GM21723 (cell line): ENCODE results near the gene ATP1A2.

Experiments used
- ATAC-seq: cut with Tn5 transposase; IDR thresholded peaks from one replicate; pipeline ENCODE4 v1.9.1; 2021; ENCODE audit warnings: mild to moderate bottlenecking, moderate library complexity; ENCODE audit not compliant: unreplicated experiment

ATP1A2 gene

DNA sequence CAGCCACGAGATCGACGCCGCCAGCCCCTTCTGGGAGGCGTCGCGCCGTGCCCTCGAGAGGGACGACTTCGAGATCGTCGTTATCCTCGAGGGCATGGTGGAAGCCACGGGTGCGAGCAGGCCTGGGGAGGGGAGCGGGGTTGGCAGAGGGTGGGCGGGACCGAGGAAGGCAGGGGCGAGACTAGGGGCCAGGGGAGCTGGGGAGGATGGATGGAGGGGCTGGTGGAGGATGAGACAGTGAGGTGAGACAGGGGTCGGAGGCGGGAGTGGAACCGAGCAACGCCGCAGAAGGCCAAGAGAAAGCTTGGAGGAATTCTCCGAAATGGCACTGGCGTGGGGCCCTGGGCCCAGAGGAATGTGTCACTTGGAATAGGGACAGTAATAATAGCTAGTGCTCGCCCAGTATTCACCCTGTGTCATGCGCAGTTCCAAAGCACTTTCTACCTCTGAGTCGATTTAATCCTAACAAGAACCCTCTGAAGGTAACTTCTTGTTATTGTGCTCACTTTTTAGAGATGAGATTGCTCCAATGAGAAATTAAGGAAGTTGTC, 30.7 kb upstream of the ATP1A2 start:
- ATAC-seq, result no peak

- peak; percentile 54 for ATAC-seq
Measured at GRCh38 chr1:160085686-160086455, 29.7 kb upstream of the ATP1A2 start.

- no peak for ATAC-seq
Measured at GRCh38 chr1:160086456-160086892, 29.1 kb upstream of the ATP1A2 start.

GRCh38 chr1:160087118-160087662, 28.4 kb upstream of the ATP1A2 start:
- ATAC-seq, result no peak

GRCh38 chr1:160089883-160090282, 25.7 kb upstream of the ATP1A2 start:
- no peak for ATAC-seq

GRCh38 chr1:160090760-160091159, 24.8 kb upstream of the ATP1A2 start:
- ATAC-seq, result no peak

- no peak for ATAC-seq
Measured at GRCh38 chr1:160091666-160092223, 23.8 kb upstream of the ATP1A2 start.

- no peak for ATAC-seq
Measured at GRCh38 chr1:160092366-160093068, 23.0 kb upstream of the ATP1A2 start.

GRCh38 chr1:160093069-160093395, 22.5 kb upstream of the ATP1A2 start:
- no peak for ATAC-seq

DNA sequence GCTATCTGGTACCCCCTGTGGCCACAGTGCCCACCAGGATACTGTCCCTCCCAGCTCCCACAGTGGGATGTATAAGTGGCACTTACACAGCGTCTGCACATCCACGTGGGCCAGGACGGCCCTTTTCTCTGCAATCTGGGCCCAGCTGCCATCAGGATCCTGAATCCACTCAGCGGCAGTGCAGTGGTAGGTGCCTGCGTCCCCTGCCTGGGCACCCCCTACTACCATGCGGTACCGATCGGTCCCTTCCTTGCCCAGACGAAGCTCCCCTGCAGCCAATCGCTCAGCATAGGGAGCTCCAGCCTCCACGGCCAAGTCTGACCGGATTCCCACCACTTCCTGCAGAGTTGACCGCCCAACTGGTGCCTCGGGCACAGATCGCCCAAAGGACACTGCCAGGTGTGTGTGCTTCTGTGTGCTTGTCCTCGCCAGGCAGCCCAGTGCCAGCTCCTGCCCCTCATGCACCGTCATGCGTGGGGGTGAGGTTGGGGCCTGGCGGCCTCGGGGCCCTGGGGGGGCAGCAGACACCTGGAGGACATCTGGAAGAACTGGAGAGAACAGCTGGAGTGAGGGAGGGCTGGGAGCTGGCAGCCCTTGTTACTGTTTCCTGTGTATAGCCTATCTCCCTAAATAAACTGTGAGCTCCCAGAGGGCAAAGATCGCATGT, 21.8 kb upstream of the ATP1A2 start:
- no peak for ATAC-seq

DNA sequence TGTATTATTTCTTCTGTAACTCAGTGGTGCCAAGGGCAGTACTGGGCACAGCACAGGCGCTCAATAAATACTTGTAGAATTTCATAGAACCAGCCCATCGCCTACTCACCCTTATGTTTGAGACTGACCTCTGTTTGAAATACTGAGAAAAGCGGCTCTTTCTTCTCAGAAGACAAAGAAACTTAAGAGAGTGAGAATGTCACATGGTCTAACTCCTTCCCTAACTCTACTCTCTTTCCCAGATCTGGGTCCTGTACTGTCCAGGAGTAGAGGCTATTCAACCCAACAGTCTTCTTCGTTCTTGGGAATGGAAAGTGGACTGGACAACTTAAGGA, 21.3 kb upstream of the ATP1A2 start:
- ATAC-seq, result no peak

DNA sequence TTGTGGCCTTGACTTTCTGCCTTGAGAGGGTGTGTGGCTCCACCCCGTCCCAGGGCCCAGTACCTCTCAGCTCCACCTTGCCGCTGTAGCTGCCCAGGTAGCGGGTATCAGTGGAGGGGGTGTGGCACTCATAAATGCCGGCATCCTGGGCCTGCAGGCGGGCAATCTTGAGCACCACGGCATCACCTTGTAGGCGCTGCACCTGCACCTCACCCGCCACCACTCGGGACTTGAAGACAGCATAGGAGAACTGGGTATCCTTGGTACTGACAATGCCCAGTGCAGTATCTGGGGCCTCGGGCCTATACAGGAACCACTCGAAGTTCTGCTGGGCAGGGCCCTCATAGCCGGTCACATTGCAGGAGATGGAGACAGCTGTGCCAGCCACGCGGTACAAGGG, 20.8 kb upstream of the ATP1A2 start:
- no peak for ATAC-seq

DNA sequence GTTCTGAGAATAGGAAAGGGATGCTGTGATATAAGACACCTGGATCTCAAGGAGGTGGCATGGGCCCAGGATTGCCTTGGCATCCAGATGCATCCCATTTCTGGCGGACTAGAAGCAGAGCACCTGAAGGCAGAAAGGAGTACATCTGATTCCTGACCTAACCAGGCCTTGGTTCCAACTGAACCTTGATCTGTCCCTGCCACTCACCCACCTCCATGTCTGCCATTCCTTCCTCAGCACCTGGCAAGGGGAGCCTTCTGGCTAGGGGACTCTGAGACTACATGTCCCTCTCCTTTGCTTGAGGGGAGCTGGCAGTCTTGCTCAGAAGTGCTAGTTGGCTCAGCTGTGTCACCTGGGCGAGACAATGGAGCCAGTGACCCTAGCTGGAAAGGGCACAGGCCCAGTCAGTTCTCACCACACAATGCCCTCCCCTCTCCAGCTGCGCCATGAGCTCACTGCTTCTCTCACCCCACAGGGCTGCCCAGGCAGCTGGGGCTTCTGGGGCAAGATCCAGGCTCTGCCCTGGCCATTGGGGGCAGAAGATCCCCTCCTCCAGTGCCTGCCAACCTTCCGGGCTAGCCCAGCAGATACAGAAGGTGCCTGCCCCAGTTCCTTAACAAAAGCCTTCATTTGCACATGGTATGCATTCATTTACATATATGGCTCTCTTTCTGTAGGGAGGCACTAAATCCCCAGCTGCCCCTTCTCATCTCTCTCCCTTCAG, 20.0 kb upstream of the ATP1A2 start:
- ATAC-seq, result no peak

- ATAC-seq, result no peak
Measured at GRCh38 chr1:160096274-160097116, 19.1 kb upstream of the ATP1A2 start.

GRCh38 chr1:160097151-160097910, 18.2 kb upstream of the ATP1A2 start:
- ATAC-seq, result no peak

DNA sequence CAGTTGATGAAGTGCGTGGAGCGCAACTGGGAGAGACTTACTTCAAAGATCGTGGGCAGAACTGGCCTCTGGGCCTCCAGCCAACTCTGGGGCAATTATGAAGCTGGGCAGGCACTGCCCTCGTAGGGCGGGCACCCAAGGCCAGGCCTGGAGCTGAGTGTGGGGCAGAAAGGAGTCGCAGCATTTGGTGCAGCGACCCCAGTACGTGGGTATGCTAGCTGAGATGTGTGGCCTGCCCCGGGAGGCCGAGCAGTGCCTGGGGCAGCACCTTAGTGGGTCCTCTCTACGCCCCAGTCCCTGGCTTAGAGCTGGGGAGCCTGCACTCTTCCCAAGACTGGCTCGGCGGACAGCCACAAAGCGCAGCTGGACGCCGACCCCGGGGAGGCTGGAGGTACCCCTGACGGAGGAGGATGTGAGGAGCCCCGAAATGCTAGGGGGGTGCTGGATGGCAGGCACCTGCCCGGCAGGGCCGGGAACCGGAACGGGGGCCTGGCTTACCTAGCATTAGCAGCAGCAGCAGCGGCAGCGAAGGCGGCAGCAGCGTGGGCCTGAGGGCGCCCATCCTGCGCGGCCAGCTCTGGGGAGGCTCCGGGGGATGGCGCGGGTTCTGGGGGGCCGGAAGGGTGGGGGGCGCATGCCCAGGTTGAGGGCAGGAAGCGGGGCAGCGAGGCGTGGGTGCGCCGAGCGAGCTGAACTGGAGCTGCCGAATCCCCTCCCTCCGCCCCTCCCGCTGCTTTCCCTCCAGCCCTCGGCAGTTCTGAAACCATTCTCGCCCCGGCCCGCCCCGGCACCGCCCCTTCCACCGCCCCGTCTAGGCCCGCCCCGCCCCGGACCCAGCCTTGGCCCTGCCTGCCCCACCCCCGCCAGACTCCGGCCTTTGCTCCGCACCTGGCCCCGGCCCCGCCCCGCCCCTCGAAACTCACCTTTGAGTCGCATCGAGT, 17.4 kb upstream of the ATP1A2 start, which contains the start of gene IGSF8:
TSS of gene IGSF8 (minus strand) at position 709 of the 941 bp plus-strand sequence. CDS start at position 562, 147 bp downstream.
- peak; percentile 56 for ATAC-seq

GRCh38 chr1:160098852-160099561, 16.6 kb upstream of the ATP1A2 start:
- ATAC-seq, result peak; percentile 81
